ENCODE results near the gene WDR6.

The WDR6 gene

DNA sequence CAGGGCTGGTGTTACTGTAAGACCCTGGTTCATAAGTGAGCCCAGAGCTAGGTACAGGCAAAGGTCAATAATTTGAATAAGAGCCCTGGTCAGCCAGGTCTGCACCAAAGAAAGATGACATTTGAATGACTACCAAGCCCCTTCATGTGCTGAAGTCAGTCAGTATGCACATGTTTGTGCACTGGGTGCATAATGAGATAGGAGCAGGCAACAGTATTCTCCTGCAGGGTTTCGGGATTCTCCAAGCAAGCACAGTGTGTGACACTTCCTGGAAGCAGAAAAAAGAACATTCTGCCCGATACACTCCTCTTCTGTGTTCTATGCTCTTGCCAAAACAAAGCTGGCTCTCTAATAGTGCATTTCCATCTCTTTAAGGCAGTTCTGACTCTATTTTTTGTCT lies 27.5 kb downstream of the WDR6 start:
- no peak overlapping the region for H3K4me2 ChIP-seq (ENCODE audit: low read depth, low read length, poor library complexity, severe bottlenecking)

GRCh38 chr3:49035281-49035680 lies 28.1 kb downstream of the WDR6 start:
- no peak overlapping the region for H3K4me3 ChIP-seq (ENCODE audit: insufficient read depth, low read length, poor library complexity, severe bottlenecking)
- no peaks in the 10 kb centered on the region for H3K9me3 ChIP-seq (ENCODE audit: insufficient read depth, low read length)
- H3K27ac ChIP-seq (ENCODE audit: low read depth, low read length) = no peak overlapping the region
- H3K9me2 ChIP-seq (replicated peaks; ENCODE audit: insufficient read depth, low read length) = no peaks in the 10 kb centered on the region
- no peaks in the 10 kb centered on the region for H3K27me3 ChIP-seq (ENCODE audit: low read length)
- H4K20me1 ChIP-seq (ENCODE audit: low read depth, low read length) = no peaks in the 10 kb centered on the region
- peaks cover 4% of the 10 kb centered on the region; the same call in 1 of the 2 replicates for H3K79me2 ChIP-seq (ENCODE audit: insufficient read depth, low read length)
- peaks cover 11% of the 10 kb centered on the region for H3F3A ChIP-seq (ENCODE audit: insufficient read depth)
- H3K4me2 ChIP-seq (ENCODE audit: low read depth, low read length, poor library complexity, severe bottlenecking) = no peak overlapping the region
- no peak overlapping the region for H3K9ac ChIP-seq (ENCODE audit: low read length)
- H2AFZ ChIP-seq (ENCODE audit: low read depth, low read length, severe bottlenecking) = no peak overlapping the region
- TF ChIP-seq, protein P1, sequence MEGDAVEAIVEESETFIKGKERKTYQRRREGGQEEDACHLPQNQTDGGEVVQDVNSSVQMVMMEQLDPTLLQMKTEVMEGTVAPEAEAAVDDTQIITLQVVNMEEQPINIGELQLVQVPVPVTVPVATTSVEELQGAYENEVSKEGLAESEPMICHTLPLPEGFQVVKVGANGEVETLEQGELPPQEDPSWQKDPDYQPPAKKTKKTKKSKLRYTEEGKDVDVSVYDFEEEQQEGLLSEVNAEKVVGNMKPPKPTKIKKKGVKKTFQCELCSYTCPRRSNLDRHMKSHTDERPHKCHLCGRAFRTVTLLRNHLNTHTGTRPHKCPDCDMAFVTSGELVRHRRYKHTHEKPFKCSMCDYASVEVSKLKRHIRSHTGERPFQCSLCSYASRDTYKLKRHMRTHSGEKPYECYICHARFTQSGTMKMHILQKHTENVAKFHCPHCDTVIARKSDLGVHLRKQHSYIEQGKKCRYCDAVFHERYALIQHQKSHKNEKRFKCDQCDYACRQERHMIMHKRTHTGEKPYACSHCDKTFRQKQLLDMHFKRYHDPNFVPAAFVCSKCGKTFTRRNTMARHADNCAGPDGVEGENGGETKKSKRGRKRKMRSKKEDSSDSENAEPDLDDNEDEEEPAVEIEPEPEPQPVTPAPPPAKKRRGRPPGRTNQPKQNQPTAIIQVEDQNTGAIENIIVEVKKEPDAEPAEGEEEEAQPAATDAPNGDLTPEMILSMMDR (IDR thresholded peaks at IDR 0.05; ENCODE audit: insufficient read depth, low read length, poor library complexity, severe bottlenecking) = no peak
- TF ChIP-seq EZH2phosphoT487 (conservative IDR thresholded peaks at IDR 0.05; ENCODE audit: low read length) = no peak
- peaks cover 12% of the 10 kb centered on the region for H3K36me3 ChIP-seq (ENCODE audit: low read length)

More for the DNA sequence above, 27.5 kb downstream of the WDR6 start:
- Histone ChIP-seq H4K20me1 (ENCODE audit: low read depth, low read length) (no peaks in the 10 kb centered on the region), H3K27ac (ENCODE audit: low read depth, low read length) (no peak overlapping the region), H3K4me3 (ENCODE audit: insufficient read depth, low read length, poor library complexity, severe bottlenecking) (no peak overlapping the region), H3K79me2 (ENCODE audit: insufficient read depth, low read length) (peaks cover 4% of the 10 kb centered on the region; the same call in 1 of the 2 replicates), H3K27me3 (ENCODE audit: low read length) (no peaks in the 10 kb centered on the region), H3K9ac (ENCODE audit: low read length) (no peak overlapping the region), H3F3A (ENCODE audit: insufficient read depth) (peaks cover 17% of the 10 kb centered on the region), H3K36me3 (ENCODE audit: low read length) (peaks cover 12% of the 10 kb centered on the region), H2AFZ (ENCODE audit: low read depth, low read length, severe bottlenecking) (no peak overlapping the region), H3K9me2 (replicated peaks; ENCODE audit: insufficient read depth, low read length) (no peaks in the 10 kb centered on the region), H3K9me3 (ENCODE audit: insufficient read depth, low read length) (no peaks in the 10 kb centered on the region)
- TF ChIP-seq, protein P1 (IDR thresholded peaks at IDR 0.05; ENCODE audit: insufficient read depth, low read length, poor library complexity, severe bottlenecking) = no peak
- no peak for TF ChIP-seq EZH2phosphoT487 (conservative IDR thresholded peaks at IDR 0.05; ENCODE audit: low read length)

GRCh38 chr3:49053543-49053942 lies 46.4 kb downstream of the WDR6 start:
- no peak overlapping the region for H3K27ac ChIP-seq (ENCODE audit: low read depth, low read length)
- TF ChIP-seq, protein P1 (IDR thresholded peaks at IDR 0.05; ENCODE audit: insufficient read depth, low read length, poor library complexity, severe bottlenecking) = no peak
- TF ChIP-seq EZH2phosphoT487 (conservative IDR thresholded peaks at IDR 0.05; ENCODE audit: low read length) = no peak
- no peak overlapping the region for H2AFZ ChIP-seq (ENCODE audit: low read depth, low read length, severe bottlenecking)
- no peaks in the 10 kb centered on the region for H3K9me2 ChIP-seq (replicated peaks; ENCODE audit: insufficient read depth, low read length)
- no peak overlapping the region for H3K4me3 ChIP-seq (ENCODE audit: insufficient read depth, low read length, poor library complexity, severe bottlenecking)
- no peaks in the 10 kb centered on the region for H3K27me3 ChIP-seq (ENCODE audit: low read length)
- H3K79me2 ChIP-seq (ENCODE audit: insufficient read depth, low read length) = peaks cover 9% of the 10 kb centered on the region; the same call in 1 of the 2 replicates
- H3K4me2 ChIP-seq (ENCODE audit: low read depth, low read length, poor library complexity, severe bottlenecking) = no peak overlapping the region
- no peak overlapping the region for H3K9ac ChIP-seq (ENCODE audit: low read length)
- H3K36me3 ChIP-seq (ENCODE audit: low read length) = peaks cover 11% of the 10 kb centered on the region
- H3K9me3 ChIP-seq (ENCODE audit: insufficient read depth, low read length) = no peaks in the 10 kb centered on the region
- H4K20me1 ChIP-seq (ENCODE audit: low read depth, low read length) = no peaks in the 10 kb centered on the region
- H3F3A ChIP-seq (ENCODE audit: insufficient read depth) = no peaks in the 10 kb centered on the region
